ENCODE results near the gene TUFM.
A peak's percentile ranks its signal among the peaks of the same experiment; 100 is the strongest.

GRCh38 chr16:28823873-28824716, 22.1 kb downstream of the TUFM start:
- TF ChIP-seq CTCF (conservative IDR thresholded peaks at IDR 0.05 in 1 of 2, IDR thresholded peaks at IDR 0.05 in 1 of 2; ENCODE audit: low read depth in 1 of 2, low read length in 2 of 2) (peak in 1 of 2 donors; percentile 1), EZH2 (IDR thresholded peaks at IDR 0.05; ENCODE audit: low read length, missing control alignments) (no peak)
